ENCODE measurements around the gene CLHC1.
"Not testable (repeated sequence)": the region's sequence is repeated elsewhere in the genome, so short reads cannot be mapped to it uniquely, and the experiment has no call there.

Gene CLHC1

GRCh38 chr2:55231546-55232083 is 478 bp downstream of the CLHC1 start:
- no peak for DNase-seq

- DNase-seq: no peak
Observed at GRCh38 chr2:55230551-55230950, 1.5 kb downstream of the CLHC1 start.

GRCh38 chr2:55229221-55229620 is 2.9 kb downstream of the CLHC1 start:
- no peak for DNase-seq

GRCh38 chr2:55228226-55228563 is 3.9 kb downstream of the CLHC1 start:
- no peak for DNase-seq

- not testable (repeated sequence) for DNase-seq
Observed at GRCh38 chr2:55227437-55228225, 4.5 kb downstream of the CLHC1 start.

- DNase-seq: no peak
Observed at GRCh38 chr2:55225481-55226020, 6.5 kb downstream of the CLHC1 start.

- DNase-seq: no peak
Observed at GRCh38 chr2:55224761-55225261, 7.3 kb downstream of the CLHC1 start.

- DNase-seq: no peak
Observed at GRCh38 chr2:55223958-55224760, 7.9 kb downstream of the CLHC1 start.

GRCh38 chr2:55213822-55214221 is 18.3 kb downstream of the CLHC1 start:
- DNase-seq: no peak

GRCh38 chr2:55204950-55205349 is 27.1 kb downstream of the CLHC1 start:
- no peak for DNase-seq

- DNase-seq: no peak
Observed at GRCh38 chr2:55204536-55204935, 27.6 kb downstream of the CLHC1 start.

- DNase-seq: no peak
Observed at GRCh38 chr2:55200416-55200815, 31.7 kb downstream of the CLHC1 start.

- no peak for DNase-seq
Observed at GRCh38 chr2:55196526-55196925, 35.6 kb downstream of the CLHC1 start.

- not testable (repeated sequence) for DNase-seq
Observed at GRCh38 chr2:55191888-55192287, 40.2 kb downstream of the CLHC1 start.

GRCh38 chr2:55186837-55187236 is 45.3 kb downstream of the CLHC1 start:
- not testable (repeated sequence) for DNase-seq

- DNase-seq: no peak
Observed at GRCh38 chr2:55180374-55180773, 51.7 kb downstream of the CLHC1 start.

- no peak for DNase-seq
Observed at GRCh38 chr2:55176094-55176415, 56.0 kb downstream of the CLHC1 start.

GRCh38 chr2:55175254-55176093 is 56.6 kb downstream of the CLHC1 start:
- DNase-seq: peak; percentile 51

GRCh38 chr2:55173438-55174054 is 58.5 kb downstream of the CLHC1 start:
- no peak for DNase-seq

- no peak for DNase-seq
Observed at GRCh38 chr2:55169915-55170314, 62.2 kb downstream of the CLHC1 start.

- DNase-seq: no peak
Observed at GRCh38 chr2:55169359-55169758, 62.7 kb downstream of the CLHC1 start.
